GM19240 (cell line): ENCODE results near the gene SELENOV.
"Not testable (repeated sequence)": the region's sequence is repeated elsewhere in the genome, so short reads cannot be mapped to it uniquely, and the experiment has no call there.

Experiments
- DNase-seq: peaks from one replicate; pipeline ENCODE4 v3.0.0; 2011; ENCODE audit warnings: low spot score; ENCODE audit not compliant: insufficient read length

The SELENOV gene

GRCh38 chr19:39514840-39515550 is at the start of gene SELENOV:
Gene SELENOV, plus strand, starts transcription at chr19:39515139. Its CDS starts 74 bp downstream, at chr19:39515213.
- no peak for DNase-seq

- no peak for DNase-seq
These were observed 48.8 kb upstream of the SELENOV start for GRCh38 chr19:39465956-39466747.

GRCh38 chr19:39467941-39468340 is 47.0 kb upstream of the SELENOV start:
- DNase-seq: no peak

- no peak for DNase-seq
These were observed 45.9 kb upstream of the SELENOV start for GRCh38 chr19:39469036-39469435.

GRCh38 chr19:39469567-39469966 is 45.4 kb upstream of the SELENOV start:
- DNase-seq: no peak

GRCh38 chr19:39470724-39471339 is 44.1 kb upstream of the SELENOV start:
- no peak for DNase-seq

- DNase-seq: no peak
These were observed 43.0 kb upstream of the SELENOV start for GRCh38 chr19:39471756-39472536.

GRCh38 chr19:39472746-39473442 is 42.0 kb upstream of the SELENOV start:
- no peak for DNase-seq

GRCh38 chr19:39473443-39473960 is 41.4 kb upstream of the SELENOV start:
- DNase-seq: no peak

- no peak for DNase-seq
These were observed 40.8 kb upstream of the SELENOV start for GRCh38 chr19:39474139-39474620.

- no peak for DNase-seq
These were observed 39.2 kb upstream of the SELENOV start for GRCh38 chr19:39475748-39476147.

- not testable (repeated sequence) for DNase-seq
These were observed 35.6 kb upstream of the SELENOV start for GRCh38 chr19:39479319-39479801.

GRCh38 chr19:39479916-39480315 is 35.0 kb upstream of the SELENOV start:
- no peak for DNase-seq

GRCh38 chr19:39480337-39481228 is 34.4 kb upstream of the SELENOV start, which contains the start of gene TIMM50:
Gene TIMM50, plus strand, starts transcription at chr19:39480838. Its CDS starts 16 bp downstream, at chr19:39480854.
- peak; percentile 87 for DNase-seq

- no peak for DNase-seq
These were observed 33.8 kb upstream of the SELENOV start for GRCh38 chr19:39481229-39481545.

- no peak for DNase-seq
These were observed 33.3 kb upstream of the SELENOV start for GRCh38 chr19:39481676-39482075.

GRCh38 chr19:39483141-39483540 is 31.8 kb upstream of the SELENOV start:
- DNase-seq: no peak

- no peak for DNase-seq
These were observed 25.2 kb upstream of the SELENOV start for GRCh38 chr19:39489756-39490155.

GRCh38 chr19:39492225-39492624 is 22.7 kb upstream of the SELENOV start:
- no peak for DNase-seq
